OCI-LY3 (cell line): ENCODE measurements around the gene CASQ2.

Experiments used
- CTCF ChIP-seq: fragments of 200-600, 300-600 bp; sonication (generic); IDR thresholded peaks from 2 replicates; pipeline ENCODE4 v1.5.1; 2014; ENCODE audit warnings: antibody characterized with exemption, low read length, low read depth
- EZH2phosphoT487 ChIP-seq: fragments of 200-600 bp; shearing (Covaris generic); IDR thresholded peaks from 2 replicates; pipeline ENCODE4 v1.6.1; 2018; ENCODE audit warnings: antibody characterized with exemption, mixed run types, low read depth

GRCh38 chr1:115761601-115762302, 6.8 kb downstream of the CASQ2 start:
- TF ChIP-seq CTCF (no peak), EZH2phosphoT487 (no peak)
